GM21619 (cell line): Measurements from ENCODE around the gene GABARAP.

Source experiments
- ATAC-seq: cut with Tn5 transposase; IDR thresholded peaks from one replicate; pipeline ENCODE4 v1.9.1; 2021; ENCODE audit not compliant: unreplicated experiment

Gene GABARAP

GRCh38 chr17:7241090-7241733 lies 1.0 kb downstream of the GABARAP start:
- no peak for ATAC-seq

- ATAC-seq, result no peak
Observed at GRCh38 chr17:7240375-7240774, 1.9 kb downstream of the GABARAP start.

GRCh38 chr17:7239091-7240027 lies 2.9 kb downstream of the GABARAP start, which contains the start of gene PHF23:
TSS of gene PHF23 (minus strand) at chr17:7239457. CDS start at chr17:7239279, 178 bp downstream.
- ATAC-seq, result peak; percentile 41

GRCh38 chr17:7238420-7239090 lies 3.7 kb downstream of the GABARAP start:
- ATAC-seq, result no peak

- no peak for ATAC-seq
Observed at GRCh38 chr17:7237761-7238419, 4.4 kb downstream of the GABARAP start.

GRCh38 chr17:7237266-7237760 lies 4.9 kb downstream of the GABARAP start:
- ATAC-seq, result no peak

GRCh38 chr17:7236808-7237207 lies 5.4 kb downstream of the GABARAP start:
- no peak for ATAC-seq

- no peak for ATAC-seq
Observed at GRCh38 chr17:7235693-7236665, 6.3 kb downstream of the GABARAP start.

GRCh38 chr17:7234083-7234951 lies 7.9 kb downstream of the GABARAP start, which contains the start of gene DVL2:
TSS of gene DVL2 (minus strand) at chr17:7234517. CDS start at chr17:7234262, 255 bp downstream.
- peak; percentile 42 for ATAC-seq

GRCh38 chr17:7233701-7234082 lies 8.6 kb downstream of the GABARAP start:
- no peak for ATAC-seq

GRCh38 chr17:7232114-7232513 lies 10.1 kb downstream of the GABARAP start:
- ATAC-seq, result no peak

GRCh38 chr17:7229504-7229903 lies 12.7 kb downstream of the GABARAP start:
- ATAC-seq, result no peak

GRCh38 chr17:7228920-7229319 lies 13.3 kb downstream of the GABARAP start:
- ATAC-seq, result no peak

- no peak for ATAC-seq
Observed at GRCh38 chr17:7226721-7227710, 15.2 kb downstream of the GABARAP start.

- ATAC-seq, result no peak
Observed at GRCh38 chr17:7225711-7226331, 16.4 kb downstream of the GABARAP start.

GRCh38 chr17:7224661-7225111 lies 17.6 kb downstream of the GABARAP start:
- ATAC-seq, result no peak

- ATAC-seq, result no peak
Observed at GRCh38 chr17:7224110-7224509, 18.1 kb downstream of the GABARAP start.
